NCI-H128 (cell line): ENCODE data around the gene LAYN.

ENCODE experiments used
- DNase-seq: peaks from one replicate; lab custom pipeline; 2025; ENCODE audit not compliant: unreplicated experiment; lab: John Stamatoyannopoulos, UW

LAYN gene, protein sequence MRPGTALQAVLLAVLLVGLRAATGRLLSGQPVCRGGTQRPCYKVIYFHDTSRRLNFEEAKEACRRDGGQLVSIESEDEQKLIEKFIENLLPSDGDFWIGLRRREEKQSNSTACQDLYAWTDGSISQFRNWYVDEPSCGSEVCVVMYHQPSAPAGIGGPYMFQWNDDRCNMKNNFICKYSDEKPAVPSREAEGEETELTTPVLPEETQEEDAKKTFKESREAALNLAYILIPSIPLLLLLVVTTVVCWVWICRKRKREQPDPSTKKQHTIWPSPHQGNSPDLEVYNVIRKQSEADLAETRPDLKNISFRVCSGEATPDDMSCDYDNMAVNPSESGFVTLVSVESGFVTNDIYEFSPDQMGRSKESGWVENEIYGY

DNA sequence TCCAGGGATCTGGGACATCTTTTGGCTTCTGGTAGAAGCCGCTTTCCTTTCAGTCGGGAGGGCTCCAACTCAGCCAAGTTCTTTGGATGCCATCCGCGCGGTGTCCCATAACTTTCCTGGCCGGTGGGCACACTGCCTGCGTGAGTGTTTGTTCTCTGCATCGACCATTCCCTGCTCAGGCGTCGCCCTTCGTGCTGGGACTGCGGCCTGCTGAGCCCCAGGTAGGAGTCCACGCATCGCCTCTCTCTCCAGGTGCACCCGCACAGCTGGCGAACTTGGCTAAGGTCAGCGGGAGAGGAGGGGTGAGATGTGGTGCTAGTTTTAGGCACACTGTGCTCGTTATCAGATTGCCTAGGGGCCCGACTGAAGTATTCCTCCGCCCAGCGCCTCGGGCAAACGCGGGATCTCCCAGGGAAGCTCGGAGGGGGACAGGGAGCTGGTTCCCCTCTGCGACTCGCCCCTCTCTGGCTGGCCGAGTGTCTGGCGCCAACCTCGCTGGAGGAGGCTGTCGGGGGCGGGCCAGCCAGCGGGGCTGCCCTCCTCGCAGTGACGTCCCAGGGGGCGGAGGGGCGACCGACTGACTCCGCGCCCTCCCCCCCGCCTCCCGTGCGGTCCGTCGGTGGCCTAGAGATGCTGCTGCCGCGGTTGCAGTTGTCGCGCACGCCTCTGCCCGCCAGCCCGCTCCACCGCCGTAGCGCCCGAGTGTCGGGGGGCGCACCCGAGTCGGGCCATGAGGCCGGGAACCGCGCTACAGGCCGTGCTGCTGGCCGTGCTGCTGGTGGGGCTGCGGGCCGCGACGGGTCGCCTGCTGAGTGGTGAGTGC lies at the start of gene LAYN:
Gene LAYN (plus strand): TSS at position 607 of the 823 bp plus-strand sequence. CDS start 124 bp downstream, at position 731.
- no peak for DNase-seq

DNA sequence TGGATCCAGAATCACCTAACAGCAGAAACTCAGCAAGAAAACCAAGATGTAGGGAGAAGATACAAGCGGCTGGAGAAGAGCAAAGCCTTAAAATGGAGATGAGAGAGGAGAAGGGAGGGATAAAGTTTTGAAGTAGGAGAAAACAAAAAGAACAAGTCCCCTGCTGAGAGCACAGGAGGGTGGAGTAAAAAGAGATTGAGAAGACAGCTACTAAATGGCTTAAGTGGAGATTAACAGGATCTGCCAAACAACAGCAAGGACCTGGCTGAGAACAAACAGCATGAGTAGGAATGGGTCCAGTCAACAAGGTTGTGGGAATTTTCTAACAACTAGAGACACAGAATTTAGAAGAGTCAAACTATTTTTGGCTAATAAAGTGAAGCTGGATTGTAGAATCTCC lies 46.5 kb upstream of the LAYN start:
- no peak for DNase-seq

DNA sequence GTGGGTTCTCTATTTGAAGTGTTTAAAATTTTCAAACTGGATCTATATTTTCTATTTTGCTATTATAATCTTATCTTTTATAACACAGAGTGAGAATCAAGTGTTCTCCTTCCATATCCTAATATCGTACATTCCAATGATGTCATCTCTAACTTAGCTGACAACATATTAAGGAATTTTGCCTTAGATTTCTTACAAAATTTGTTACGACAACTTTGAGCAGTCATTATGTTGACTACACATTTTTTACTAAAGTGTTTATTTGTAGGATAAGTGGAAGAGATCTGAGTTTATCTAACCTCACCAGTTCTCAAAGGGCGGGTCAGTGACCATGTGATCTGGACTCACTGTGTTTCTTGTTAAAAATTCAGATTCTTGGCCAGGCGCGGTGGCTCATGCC lies 41.0 kb upstream of the LAYN start:
- no peak for DNase-seq

DNA sequence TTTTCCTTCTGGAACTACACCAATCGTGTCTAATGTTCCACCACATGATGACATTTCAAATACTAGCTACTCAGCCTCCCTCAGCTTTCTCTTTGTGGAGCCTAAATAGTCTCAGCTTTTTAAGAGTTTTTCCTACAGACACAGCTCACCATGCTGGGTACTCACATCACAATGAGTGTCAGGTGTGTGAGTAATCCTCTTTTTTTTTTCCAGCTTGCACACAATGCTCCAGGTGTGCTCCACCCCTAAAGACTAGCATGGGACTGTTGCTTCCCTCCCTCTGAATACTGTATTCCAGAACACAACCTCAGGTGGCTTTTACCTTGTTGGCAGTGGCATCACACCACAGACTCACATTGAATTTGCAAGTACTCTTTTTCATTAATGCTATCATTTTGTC lies 40.0 kb upstream of the LAYN start:
- no peak for DNase-seq

DNA sequence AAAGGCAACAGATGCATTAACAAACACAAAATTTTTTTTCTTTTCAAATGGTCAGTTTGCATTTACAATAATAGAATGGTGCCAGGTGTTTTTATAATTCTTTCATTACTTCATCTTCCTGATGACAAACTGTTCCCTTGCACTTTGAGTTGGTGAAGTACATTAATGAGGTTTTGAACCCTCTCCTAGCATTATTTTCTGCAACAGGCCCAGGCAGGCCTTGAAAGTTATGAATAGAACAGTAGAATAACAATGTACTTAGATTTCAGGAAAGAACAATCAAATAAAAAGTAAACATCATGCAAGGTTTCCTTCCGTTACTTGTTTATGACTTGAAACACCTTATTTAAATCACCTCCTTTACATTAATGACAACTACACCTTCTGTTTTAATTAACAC lies 37.9 kb upstream of the LAYN start:
- DNase-seq: no peak

DNA sequence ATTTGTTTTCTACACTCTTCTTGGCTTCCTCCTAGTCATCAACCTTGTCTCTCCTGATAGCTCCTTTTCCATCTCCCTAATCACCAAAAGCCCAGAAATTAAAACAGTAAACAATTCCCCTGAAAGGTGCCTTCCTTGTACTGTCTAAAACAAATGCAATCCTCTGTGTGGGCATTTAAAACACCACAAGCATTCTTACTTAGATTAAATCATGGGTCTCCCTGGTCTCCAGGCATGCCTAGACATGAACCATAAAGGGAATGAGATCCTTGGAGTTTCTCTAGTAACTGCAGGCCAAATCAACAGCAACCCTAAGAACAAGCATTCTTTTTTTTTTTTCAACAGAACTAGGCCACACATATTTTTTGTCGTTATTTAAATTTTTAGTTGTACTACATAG lies 30.2 kb upstream of the LAYN start:
- DNase-seq: no peak

DNA sequence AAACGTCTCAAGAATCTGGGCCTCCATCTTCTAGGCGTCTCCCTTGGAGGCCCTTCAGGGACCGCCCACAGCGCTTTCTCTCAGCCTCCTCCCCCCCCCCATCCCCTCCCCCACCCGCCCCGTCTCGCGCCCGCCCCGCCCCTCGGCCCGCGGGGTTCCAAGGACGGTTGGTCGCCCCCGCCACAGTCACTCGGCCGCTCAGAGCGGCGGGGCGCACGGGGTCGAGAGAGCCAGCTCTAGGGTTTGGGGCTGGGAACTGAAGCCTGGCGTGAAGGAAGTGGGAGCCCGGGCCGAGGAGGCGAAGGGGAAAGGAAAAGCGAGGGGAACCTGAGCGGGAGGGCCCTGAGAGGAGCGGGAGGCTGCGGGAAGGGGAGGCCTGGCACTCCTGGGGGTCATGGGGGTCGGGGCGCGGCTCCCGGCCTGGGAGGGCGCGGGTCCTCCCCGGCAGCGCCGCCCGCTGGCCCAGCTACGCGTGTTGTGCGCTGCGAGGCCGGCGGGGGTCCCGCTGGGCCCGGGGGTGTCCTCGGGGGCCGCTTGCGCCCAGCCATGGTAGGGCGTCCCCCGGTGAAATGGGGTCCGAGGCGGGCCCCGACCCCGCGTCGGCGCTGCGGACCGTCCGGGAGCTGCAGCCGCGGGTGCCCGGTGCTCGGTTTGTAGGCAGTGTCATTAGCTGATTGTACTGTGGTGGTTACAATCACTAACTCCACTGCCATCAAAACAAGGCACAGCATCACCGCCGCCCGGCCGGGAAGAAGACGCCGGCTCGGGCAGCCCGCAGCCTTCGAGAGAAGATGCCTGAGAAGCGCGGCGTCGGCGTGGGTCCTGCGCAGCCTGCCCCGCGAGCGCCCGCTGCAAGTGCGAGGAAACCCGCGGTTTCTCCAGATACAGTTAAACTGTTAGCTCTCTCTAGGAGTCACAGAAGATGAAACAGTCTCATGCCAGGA lies 28.0 kb upstream of the LAYN start, which contains the start of gene BTG4:
Gene BTG4 (minus strand): TSS at position 91 of the 944 bp plus-strand sequence. CDS start 13,610 bp downstream, outside the sequence.
- no peak for DNase-seq

DNA sequence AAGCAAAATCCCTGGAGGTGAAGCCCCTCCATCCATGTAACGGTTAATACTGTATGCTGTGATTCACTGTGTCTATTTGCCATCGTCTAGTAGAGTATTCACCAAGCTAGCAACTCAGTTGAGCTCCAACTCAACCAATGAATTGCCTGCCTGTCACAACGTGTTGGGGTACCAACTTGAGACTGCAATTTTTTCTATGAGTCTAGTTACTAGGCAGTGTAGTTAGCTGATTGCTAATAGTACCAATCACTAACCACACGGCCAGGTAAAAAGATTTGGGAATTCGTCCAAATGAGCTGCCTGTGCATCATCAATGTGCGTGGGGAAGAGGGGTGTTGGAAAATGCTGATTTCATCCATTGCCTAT lies 27.3 kb upstream of the LAYN start:
- DNase-seq: no peak

DNA sequence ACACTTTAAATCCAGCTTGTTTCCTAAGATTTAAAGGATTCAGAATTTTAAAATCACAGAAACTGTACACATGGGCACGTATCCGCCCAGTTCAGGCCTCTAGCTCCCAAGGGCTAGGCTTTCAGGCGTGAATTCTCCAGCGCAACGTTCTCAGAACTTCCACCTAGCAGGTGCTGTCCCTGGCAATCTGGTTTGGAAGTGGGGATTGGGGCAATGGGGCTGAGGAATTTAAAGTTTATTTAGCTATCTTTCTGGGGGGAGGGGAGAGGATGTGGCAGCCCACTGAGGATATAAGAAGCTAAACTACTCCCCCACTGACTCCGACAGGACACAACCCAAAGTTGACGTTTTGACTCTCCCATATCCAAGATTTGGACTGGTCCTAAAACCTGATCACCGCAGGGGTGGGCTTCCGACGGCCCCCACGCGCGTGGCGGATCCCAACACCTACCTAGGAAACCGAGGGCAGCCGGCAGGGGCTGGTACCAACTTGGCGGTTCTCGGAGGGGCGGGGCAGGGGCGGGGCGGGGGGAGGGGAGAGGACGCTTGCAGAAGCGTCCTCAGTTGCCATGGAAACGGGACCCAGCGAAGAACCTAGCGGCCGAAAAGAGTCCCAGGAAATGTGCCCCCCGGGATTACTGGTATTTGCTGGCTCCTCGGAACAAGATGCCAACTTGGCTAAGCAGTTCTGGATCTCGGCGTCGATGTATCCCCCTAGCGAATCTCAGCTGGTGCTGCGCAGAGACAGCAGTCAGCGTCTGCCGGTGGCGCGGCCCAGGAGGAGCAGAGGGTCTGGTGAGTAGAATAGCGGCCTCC lies 26.1 kb upstream of the LAYN start, which contains the start of gene HOATZ:
Gene HOATZ (plus strand): TSS at position 563 of the 816 bp plus-strand sequence. CDS start 7 bp downstream, at position 570.
- no peak for DNase-seq

DNA sequence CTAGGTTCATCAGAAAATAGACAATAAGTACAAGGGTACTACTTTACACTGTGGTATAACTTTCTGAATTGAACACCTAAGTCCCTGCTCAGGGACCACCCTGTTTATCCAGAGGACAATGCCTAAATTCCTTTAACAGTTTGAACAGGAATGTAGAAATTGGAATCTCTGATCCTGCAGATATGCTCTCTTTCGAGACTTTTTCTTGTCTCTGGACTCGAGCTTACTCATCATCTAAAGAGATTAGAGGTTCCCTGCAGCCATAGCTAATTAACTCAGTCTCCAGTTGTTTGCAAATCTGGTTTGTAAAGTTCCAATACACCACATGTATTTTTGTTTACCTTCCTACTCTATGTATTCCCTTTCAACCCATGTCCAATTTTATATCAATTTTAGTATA lies 24.9 kb upstream of the LAYN start:
- no peak for DNase-seq

DNA sequence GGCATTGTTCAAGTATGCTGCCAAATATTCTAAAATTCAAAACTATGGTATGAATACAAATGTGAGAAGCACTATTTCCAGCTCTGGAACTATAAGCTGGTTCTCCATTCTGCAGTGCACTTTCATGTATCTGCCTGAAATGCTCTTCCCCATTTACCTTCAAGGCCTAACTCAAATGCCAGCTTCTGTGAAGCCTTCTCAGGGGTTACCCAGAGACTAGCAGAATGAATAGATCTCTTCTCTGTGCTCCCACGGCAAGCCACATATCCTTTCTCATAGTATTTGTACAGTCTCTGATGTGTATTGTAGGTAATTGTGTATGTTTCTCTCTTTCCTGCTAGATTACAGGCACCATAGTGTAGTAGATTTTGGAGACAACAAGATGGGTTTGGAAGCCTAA lies 21.9 kb upstream of the LAYN start:
- DNase-seq: no peak

DNA sequence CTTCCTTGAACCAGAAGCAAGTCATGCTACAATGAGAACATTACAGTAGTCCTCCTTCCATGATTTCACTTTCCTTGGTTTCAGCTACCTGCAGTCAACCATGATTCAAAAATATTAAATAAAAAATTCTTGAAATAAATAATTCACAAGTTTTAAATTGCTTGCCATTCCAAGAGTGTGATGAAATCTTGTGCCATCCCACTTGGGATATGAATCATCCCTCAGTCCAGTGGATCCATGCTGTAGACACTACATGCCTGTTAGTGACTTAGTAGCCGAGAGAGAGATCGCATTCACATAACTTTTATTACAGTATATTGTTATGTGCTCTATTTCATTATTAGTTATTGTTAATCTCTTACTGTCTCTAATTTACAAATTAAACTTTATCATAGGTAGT lies 20.0 kb upstream of the LAYN start:
- no peak for DNase-seq

DNA sequence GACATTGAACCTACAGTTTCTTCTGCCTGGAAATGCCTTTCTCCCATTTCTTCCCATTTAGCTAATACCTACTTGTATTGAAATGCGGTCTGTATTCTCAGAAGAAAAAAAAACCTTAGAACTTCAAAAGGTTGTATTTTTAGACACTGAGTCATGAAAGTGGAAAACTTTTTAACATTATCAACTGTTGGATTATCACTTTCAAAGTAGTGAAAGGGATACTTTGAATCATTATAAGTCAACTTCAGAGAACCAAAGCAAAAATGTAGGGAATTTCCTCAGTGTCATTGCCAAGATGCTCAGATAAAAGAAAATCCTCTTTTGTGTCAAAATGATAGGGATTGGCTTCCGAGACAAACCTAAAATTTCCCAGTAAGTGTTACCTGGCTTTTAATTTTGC lies 19.4 kb upstream of the LAYN start:
- no peak for DNase-seq

DNA sequence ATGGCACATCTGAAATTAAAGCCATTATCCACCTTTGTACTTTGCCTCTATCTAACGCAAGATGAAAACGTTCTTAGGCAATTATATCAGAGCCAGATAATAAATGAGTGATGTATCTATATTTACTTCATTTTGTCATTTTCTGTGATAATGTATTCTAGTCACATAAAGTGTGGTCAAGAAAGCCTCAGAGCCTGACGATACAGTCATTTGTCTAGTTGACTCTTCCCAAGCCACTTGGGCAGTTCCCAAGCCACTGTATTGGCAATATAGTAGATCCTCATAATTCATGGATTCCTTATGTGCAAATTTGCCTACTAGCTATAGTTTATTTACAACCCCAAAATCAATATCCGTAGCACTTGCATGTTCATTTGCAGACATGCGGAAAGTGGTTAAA lies 18.1 kb upstream of the LAYN start:
- DNase-seq: no peak

DNA sequence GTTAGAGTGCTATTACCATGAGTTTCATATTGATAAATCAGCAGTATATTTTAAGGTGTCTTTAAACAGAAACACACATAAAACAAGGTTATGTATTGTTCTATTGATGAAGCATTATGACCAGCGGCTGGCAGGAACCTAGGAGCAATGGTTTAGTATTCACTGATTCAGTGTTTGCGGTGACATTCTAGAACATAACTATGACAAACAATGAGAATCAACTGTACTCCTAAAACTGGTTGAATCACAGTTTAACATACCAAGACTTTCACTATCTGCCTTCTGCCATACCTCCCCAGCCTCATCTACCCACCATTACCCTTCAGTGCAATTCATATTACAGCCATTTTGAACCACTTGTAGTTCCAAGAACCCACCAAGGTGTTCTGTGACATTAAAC lies 17.2 kb upstream of the LAYN start:
- no peak for DNase-seq

DNA sequence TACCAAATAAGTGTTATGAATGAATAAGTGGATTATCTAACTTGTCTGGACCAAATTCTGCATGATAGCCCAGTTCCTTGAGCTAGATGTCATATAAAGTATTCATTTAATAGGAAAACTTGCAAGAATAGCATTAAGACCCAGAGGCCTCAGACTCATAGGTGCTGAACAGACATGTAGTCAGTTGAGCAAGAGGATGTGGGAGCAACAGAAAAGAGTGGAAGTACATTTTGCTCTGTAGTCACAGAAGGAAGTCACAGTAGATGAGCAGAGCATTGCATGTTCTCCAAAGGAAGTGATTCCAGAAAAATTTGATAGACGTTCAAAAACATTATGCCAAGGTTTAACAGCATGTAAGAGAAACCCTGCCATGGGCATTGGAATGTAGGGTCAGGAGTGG lies 16.5 kb upstream of the LAYN start:
- DNase-seq: no peak

DNA sequence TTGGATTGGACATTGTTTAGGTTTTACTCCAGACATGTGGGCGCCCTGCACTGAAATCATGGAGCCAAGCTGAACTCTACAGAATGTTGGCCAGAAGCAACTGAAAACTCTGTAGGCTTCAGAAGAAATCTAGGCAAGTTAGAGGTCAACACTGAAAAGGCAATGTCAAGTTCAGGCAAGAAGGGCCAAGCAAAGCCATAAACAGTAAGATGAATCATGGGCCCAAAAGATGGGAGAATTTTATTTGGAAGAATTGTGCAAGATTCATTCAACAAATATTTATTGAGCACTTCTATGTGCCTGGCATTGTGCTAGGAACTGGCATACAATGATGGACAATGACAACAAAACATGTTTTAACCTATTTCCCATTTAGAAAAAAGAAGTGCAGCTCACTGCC lies 15.1 kb upstream of the LAYN start:
- no peak for DNase-seq

DNA sequence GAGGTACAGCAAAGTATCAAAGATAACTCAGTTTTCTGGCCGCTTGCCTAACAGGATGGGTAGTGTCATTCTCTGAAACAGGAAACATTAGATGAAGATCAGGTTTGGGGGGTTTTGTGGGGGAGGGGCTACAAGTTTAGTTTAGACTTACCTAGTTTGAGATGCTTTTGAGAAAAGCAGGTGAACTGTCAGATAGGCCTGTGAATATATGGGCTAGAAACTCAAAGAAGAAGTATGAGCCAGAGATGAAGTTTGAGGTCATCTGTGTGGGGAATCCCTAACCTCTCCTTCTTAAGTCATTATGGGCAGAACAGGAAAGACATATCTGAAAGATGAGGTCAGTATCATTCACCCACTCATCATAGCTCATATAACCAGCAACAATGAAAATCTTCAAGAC lies 14.0 kb upstream of the LAYN start:
- DNase-seq: no peak

DNA sequence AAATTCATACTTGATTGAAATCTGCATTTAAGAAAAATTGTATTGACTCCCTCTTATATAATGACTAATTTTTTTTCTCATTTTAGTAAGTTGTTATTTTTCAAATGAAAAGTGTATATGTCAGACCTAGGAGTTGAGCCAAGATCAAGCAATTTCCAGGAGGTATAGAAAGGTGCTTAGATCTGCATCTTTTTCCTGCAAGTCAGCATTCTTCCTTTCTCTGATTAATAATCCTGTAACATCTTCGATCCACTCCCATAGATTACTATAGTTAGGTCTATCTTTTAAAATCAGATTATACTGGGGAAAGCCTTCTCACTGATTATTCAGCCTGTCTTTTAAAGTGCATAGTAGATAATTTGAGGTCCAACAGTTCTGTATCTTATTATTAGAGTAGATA lies 13.2 kb upstream of the LAYN start:
- no peak for DNase-seq

DNA sequence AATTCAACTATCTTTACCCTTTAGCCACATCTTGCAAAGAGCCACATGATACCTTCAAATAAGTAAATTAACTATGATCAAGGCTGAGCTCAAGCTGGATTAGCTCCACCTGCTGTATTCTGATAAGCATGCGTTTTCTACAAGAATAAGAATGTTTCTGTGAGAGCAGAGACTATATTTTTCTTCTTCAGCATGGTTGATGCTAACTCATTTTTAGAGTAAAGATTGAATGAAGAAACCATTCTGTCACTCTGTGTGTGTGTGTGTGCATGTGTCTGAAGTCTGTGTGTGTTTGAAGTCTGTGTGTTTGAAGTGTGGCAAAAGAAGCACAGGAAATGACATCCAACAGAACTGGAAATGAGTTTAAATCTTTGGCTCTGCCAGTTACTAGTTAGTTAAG lies 12.0 kb upstream of the LAYN start:
- DNase-seq: no peak
